ENCODE measurements around the gene PLCG1.

Gene PLCG1

DNA sequence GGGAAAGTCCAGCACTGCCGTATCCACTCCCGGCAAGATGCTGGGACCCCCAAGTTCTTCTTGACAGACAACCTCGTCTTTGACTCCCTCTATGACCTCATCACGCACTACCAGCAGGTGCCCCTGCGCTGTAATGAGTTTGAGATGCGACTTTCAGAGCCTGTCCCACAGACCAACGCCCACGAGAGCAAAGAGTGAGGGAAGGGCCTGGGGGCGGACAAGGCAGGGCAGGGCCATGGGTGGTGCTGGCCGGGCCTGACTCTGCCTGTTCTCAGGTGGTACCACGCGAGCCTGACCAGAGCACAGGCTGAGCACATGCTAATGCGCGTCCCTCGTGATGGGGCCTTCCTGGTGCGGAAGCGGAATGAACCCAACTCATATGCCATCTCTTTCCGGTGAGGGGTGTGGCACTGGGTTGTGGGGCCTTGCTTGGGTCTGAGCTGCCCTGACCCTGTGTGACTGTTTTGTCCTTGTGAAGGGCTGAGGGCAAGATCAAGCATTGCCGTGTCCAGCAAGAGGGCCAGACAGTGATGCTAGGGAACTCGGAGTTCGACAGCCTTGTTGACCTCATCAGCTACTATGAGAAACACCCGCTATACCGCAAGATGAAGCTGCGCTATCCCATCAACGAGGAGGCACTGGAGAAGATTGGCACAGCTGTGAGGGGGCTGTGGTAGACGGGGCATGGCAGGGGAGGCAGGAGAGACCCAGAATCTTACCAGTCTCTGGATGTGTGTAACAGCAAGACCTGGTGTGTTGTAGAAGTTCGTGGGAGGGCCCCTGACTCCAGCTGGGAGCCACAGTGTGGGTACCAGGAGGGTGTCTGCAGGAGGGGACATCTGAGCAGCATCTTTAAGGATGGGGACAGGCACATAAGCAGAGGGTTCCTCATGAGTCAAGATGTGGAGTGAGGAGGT is 29.1 kb downstream of the PLCG1 start:
- no peak for DNase-seq (ENCODE audit: low read depth in 2 of 2)

DNA sequence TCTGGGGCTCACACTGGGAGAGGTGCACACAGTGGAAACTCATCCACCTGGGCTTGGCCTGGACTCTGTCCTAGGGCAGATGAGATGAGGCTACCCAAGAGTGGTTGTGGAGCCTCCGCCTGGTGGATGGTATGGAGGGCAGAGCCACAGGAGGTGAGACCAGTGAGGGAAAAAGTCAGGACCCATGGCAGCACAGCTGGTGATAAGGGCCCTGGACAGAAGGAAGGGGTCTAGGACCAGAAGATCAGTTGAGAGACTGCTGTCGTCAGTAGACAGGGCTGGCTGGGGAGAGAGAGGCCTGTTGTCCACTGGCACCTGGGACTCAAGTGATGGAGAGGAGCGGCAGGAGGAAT is 29.8 kb downstream of the PLCG1 start:
- DNase-seq (ENCODE audit: low read depth in 2 of 2): no peak

DNA sequence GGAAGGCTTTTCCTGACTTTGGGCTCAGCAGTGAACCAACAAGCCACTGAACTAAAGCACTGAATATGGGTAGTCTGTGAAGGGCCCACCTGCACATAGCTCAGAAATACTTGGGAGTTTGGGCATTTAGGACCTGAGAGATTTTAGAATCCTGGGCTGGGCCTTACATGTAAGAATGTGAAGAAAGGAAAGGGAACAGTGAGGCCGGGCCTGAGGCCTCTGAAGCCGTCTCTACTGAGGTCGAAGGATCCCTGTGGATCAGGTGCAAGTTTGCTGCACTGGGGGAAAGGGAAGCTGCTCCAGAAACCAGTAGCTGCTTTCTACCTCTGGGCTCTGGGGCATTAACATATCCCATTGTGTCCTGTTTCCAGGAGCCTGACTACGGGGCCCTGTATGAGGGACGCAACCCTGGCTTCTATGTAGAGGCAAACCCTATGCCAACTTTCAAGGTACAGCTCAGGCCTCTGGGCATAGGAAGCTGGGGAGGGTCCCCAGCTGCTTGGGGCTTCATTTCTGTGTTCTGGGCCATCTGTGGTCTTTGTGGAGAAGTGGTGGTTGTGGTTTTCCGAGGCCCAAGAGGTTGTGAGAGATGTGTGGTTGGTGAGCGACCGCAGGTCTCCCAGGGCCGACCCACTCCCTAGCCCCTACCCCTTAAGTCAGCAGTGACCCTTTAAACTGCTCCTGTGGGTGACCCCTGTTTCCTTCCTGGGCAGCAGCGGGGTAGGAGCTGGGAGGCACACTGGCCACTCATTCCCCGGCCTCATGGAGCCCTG is 30.3 kb downstream of the PLCG1 start:
- no peak for DNase-seq (ENCODE audit: low read depth in 2 of 2)

DNA sequence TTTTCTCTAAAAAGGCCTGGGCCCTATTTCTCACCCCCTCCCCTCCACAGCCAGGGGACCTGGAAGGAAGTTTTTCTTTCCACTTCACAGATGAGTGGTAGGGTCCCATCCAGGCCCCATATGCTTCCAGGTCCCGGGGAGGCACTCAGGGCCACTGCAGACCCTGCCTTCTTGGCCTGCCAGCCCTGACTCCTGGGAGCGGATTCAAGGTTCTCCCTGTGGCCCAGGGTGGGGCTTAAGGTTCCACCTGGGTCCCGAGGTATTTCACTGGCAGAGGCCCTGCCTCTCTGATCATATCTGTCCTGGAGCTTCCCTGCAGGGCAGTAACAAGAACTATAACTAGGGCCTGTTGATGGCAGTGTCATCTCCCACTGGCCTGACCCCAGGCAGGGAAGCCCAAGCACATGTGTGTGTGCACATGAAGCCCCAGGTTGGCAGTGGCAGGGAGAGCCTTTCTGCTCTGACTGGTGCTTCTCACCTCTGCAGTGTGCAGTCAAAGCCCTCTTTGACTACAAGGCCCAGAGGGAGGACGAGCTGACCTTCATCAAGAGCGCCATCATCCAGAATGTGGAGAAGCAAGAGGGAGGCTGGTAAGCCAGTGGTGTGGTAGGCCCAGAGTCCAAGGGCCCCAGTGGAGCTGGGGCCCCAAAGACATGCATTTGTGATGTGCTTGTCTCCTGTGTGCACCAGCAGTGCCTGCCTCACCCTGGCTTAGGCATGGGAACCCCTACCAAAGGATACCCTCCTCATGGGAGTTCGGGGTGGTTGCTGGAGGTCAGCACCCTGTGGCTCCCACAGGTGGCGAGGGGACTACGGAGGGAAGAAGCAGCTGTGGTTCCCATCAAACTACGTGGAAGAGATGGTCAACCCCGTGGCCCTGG is 31.2 kb downstream of the PLCG1 start:
- no peak for DNase-seq (ENCODE audit: low read depth in 2 of 2)

DNA sequence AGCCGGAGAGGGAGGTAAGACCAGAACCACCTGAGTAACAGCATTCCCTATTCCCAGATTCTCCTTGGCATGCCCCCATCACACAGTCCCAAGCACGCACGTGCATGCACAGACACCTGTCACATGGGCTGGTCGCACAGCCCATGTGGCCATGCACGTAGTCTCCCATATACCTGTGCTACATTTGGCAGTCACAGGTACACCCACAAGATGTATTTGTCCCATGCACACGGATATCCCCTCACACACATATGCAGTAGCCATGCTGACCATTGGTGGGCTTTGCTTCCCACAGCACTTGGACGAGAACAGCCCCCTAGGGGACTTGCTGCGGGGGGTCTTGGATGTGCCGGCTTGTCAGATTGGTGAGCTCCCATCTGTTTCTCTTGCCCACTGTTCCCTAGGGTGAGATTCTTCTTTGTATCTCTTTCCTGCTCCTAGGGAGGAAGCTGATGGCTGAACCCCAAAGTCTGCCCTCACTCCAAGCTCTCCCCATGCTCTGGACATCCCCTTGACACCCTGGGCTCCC is 31.9 kb downstream of the PLCG1 start:
- no peak for DNase-seq (ENCODE audit: low read depth in 2 of 2)

DNA sequence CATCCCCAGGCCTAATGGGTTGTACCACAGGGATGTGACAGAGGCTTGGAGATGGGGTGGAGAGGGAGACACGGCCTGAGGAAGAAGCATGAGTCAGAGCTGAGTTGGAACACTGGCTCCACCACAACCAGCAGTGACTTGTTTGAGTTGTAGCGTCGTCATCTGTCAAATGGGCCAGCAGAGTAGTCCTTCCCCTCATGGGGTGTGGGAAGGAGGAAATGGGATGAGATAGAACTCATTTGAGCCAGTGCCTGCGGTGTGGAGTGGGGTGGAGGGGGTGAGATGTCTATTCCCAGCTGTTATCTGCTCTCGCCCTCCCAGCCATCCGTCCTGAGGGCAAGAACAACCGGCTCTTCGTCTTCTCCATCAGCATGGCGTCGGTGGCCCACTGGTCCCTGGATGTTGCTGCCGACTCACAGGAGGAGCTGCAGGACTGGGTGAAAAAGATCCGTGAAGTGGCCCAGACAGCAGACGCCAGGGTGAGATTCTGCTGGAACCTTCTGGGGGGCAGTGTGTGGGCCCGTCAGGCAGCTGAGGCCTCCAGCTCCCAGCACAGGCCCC is 32.5 kb downstream of the PLCG1 start:
- DNase-seq (ENCODE audit: low read depth in 2 of 2): no peak

DNA sequence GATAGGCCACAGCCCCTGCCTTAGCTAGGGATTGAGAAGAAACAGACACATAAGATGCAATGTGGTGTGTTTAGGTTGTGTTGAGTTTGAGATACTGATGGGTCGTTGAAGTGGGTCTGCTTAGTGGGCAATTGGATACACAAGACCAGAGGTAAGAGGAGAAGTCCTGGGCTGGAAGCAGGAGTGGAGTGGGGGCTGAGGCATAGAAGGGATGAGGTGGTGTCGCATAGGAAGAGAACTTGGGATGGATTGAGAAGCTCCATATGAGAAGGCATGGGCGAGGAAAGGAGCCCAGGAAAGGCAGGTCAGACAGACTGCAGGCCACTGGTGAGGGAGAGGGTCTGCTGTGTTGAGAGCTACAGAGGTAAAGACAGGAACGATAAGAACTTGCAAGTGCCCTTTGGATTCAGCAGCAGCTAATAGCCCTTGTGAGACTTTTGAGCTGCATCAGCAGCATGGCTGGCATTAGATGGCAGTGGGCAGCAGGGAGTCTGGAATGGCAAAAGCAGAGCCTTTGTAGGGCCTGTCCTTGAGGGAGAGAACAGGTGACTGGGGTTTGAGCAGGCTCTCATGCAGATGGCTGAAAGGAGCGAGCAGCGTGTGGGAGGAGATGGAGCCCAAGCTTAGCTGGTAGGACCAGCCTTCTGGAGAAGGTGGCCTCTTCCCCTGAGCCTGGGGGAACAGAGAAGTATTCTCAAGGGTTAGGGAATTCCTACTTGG is 33.2 kb downstream of the PLCG1 start:
- DNase-seq (ENCODE audit: low read depth in 2 of 2): no peak

DNA sequence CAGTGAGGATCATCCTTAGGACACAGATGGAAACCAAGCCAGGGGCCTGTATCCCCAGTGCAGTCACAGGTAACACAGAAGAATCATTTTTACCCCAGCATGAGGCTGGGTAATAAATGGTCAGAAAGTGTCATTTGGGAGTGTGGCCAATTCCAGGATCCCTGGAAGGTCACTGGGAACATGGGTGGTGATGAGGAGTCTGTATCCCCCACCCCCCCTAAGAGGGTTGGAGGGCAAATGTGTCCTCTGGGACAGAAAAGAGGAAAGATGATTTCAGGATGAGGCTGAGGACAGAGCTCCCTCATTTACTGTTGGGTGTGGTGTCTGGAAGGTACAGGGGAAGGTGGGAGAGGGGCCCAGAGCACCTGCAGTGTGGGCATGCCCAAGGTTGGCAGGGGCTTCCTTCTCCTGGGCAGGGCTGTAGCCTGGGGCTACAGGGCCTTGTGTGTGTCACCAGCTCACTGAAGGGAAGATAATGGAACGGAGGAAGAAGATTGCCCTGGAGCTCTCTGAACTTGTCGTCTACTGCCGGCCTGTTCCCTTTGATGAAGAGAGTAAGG is 34.5 kb downstream of the PLCG1 start:
- no peak for DNase-seq (ENCODE audit: low read depth in 2 of 2)

DNA sequence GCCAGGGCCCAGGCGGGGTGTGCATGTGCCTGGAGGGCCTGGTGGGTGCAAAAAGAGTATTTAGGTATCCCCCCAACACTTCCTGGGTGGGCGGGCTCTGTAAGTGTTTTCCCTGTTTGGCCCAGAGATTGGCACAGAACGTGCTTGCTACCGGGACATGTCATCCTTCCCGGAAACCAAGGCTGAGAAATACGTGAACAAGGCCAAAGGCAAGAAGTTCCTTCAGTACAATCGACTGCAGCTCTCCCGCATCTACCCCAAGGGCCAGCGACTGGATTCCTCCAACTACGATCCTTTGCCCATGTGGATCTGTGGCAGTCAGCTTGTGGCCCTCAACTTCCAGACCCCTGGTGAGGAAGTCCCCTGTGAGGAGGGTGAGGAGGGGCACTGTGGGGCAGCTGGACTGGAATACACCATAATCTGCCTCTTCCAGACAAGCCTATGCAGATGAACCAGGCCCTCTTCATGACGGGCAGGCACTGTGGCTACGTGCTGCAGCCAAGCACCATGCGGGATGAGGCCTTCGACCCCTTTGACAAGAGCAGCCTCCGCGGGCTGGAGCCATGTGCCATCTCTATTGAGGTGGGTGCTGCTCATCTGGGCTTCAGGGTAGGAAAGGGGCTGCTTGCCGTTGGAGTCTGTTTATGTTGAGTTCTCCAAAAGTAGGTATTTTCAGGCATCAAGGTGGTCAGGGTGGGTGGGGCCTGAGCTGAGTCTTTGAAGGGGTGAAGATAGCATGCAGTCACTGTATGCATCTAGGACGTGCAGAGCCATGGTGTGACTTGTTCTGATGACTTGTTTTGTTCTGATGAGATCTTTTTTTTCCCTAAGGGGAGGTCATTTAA is 35.2 kb downstream of the PLCG1 start:
- no peak for DNase-seq (ENCODE audit: low read depth in 2 of 2)

DNA sequence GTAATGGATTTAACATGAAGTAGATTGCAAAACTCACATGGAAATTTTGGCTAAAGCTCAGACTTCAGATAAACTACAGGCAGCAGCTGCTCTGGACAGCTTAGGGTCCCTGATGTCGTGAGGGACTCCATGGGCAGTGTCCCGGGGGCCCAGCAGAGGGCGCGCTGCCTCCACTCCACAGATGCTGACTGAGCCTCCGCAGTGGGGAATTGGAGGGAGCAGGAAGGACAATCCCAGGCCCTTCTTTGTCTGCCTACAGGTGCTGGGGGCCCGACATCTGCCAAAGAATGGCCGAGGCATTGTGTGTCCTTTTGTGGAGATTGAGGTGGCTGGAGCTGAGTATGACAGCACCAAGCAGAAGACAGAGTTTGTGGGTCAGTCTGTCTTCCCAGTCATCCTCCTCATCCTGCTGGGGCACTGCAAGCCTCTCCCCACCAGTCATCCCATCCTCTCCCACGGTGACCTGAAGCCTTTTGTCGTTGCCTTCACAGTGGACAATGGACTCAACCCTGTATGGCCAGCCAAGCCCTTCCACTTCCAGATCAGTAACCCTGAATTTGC is 35.9 kb downstream of the PLCG1 start:
- peak; percentile 22 to 40 for DNase-seq (ENCODE audit: low read depth in 2 of 2)

DNA sequence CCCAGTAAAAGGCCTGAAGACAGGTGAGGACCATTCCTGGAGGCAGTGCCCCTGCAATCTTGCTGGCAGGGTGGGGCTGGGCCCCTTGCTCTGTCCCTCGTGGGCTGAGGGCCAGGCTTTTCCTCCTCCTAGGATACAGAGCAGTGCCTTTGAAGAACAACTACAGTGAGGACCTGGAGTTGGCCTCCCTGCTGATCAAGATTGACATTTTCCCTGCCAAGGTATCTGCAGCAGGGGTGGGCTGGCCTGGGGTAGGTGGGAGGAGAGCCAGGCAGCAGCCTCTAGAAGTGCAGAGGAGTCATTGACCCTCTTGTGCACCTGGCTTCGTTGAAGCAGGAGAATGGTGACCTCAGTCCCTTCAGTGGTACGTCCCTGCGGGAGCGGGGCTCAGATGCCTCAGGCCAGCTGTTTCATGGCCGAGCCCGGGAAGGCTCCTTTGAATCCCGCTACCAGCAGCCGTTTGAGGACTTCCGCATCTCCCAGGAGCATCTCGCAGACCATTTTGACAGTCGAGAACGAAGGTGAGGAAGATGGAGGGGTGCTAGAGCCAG is 36.5 kb downstream of the PLCG1 start:
- DNase-seq (ENCODE audit: low read depth in 2 of 2): no peak

DNA sequence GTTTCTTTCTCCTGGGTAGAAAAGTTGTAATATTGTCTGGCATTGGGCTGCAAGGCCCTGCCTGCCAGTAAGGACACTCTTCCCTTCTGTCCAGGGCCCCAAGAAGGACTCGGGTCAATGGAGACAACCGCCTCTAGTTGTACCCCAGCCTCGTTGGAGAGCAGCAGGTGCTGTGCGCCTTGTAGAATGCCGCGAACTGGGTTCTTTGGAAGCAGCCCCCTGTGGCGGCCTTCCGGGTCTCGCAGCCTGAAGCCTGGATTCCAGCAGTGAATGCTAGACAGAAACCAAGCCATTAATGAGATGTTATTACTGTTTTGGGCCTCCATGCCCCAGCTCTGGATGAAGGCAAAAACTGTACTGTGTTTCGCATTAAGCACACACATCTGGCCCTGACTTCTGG is 37.0 kb downstream of the PLCG1 start:
- no peak for DNase-seq (ENCODE audit: low read depth in 2 of 2)

DNA sequence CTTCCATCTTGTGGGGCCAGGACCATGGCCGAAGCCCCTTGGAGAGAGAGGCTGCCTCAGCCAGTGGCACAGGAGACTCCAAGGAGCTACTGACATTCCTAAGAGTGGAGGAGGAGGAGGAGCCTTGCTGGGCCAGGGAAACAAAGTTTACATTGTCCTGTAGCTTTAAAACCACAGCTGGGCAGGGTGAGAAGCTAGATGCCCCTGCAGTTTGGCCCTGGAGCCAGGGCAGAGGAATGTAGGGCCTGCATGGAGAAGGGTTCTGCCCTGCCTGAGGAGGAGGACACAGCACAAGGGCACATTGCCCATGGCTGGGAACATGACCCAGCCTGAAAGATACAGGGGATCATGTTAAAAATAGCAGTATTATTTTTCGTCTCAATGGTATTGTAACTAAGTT is 37.4 kb downstream of the PLCG1 start:
- no peak for DNase-seq (ENCODE audit: low read depth in 2 of 2)

DNA sequence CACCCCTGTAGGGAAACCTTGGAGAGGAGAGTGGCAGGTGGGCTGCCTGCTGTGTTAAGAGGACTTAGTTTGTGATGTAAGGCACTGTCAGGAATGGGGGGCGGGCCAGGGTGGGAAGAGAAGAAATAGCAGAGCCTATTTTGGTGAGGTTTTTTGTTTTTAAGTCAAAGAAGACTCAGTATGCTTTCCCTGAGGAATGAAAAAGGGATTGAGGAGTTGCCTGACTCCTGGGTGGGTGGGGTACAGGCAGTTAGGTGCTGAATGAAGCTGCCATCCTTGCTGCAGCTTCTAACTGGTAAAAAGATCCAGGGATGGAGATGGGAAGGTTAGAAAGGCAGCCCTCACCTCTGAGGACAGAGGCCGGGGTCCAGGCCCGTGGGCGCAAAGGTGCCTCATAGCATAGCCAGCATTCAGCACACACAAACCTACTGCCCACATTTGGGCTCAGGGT is 37.9 kb downstream of the PLCG1 start:
- no peak for DNase-seq (ENCODE audit: low read depth in 2 of 2)

DNA sequence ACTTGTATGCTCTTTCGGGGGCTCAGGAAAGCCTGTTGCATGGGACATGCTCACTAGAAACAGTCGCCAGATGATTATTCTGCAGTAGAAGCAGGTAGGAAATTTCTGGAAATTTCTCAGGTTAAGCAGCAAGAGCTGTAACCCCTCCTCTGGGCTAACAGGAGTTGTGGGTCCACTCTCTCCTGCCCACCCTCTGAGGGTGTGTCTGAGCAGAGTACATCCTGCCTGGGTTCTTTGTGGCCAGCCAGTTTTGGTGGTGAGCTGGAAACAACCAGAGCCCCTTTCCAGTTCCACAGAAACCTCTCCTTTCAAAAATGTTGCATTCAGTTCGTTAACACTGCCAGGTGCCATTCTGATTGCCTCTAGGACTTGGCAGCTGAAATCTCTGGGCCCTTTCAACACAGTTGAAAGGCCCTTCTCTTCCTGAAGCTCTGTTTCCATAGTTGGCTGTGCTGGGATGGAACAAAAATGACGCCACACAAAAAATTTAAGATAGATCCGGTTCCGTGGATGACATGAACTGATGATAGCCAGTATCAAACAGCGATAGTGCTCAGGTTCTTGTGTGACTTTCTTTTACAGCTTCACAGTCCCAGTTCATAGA is 38.5 kb downstream of the PLCG1 start:
- no peak for DNase-seq (ENCODE audit: low read depth in 2 of 2)

DNA sequence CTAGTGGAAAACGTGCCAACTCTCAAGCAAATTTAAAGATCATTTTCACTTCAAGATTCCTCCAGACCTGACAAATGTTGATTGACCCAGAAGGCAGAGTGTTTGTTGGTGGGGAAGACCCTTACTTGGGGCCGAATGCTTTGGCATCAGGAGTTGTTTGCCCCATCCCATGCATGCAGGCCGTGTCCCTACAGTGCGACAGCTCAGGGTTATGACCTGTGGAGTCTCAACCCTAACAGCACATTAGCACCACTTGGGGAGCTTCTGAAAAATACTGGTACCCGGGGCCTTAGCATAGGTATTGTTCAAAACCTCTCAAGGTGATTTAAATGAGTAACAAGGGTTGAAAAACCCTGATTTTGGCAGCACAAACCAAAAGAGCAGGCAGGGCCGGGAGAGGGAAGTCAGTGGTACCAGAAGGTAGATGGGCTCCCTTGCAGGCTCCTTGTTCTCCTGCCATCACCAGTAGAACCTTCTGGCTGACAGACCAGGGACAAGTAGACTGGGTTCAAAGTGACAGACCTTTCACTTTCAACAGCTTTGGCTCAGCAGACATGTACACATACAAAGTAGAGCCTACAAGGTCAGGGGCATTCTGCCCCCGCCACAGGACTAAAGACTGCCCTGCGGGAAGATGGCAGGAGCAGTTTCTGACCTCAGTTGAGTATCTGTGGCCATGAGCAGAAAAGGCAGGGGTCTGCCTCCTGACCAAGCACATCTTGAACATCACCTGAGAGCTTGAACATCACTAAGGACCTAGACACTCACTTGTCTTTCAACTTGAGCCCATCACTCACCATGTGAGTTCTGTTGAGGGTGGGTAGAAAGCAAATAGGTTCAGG is 39.6 kb downstream of the PLCG1 start:
- no peak for DNase-seq (ENCODE audit: low read depth in 2 of 2)

DNA sequence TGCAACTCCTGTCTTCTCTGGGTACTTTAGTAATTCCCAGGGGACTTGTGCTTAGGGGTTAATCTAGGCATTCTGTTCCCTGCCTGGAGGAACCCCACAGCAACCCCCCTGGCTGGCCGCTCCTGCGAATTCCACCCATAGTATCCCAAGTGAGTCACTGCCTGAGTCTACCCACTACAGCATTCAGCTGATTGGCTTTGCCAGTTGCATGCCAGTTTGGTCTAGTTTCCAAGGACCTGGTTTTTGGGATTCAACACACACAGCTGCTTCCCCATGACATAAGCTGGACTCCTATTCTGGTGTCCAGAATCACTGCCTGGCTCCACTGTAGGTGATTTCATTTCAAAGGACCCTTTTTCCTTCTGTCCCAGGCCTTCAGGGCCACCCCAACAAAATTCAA is 40.3 kb downstream of the PLCG1 start:
- DNase-seq (ENCODE audit: low read depth in 2 of 2): no peak

DNA sequence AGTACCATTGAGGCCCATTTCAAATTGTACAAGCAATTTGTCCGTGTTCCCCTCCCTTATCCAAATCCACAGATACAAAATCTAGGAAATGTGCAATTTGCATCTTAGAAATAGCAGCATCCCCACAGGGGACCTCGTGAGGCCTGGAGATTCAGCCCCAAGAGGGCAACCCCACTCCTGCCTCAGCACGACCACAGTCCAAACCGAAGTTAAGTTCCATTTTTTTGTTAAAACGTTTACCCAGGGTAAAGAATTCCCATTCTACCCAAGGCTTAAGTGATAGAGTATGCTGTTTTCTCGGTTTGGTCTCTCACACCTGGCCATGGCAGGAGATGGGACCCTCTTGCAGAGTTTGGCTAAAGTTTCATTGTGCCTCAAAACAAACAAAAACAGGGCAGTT is 41.2 kb downstream of the PLCG1 start:
- no peak for DNase-seq (ENCODE audit: low read depth in 2 of 2)

Data from stimulated activated CD4-positive, alpha-beta T cell treated with anti-CD3 and anti-CD28 coated beads, Interleukin-15, amount 100 ng/mL, for 48 hours (primary cell).